HG02759 (cell line): ENCODE data around the gene CD164L2.

Experiments
- ATAC-seq: cut with Tn5 transposase; IDR thresholded peaks from one replicate; pipeline ENCODE4 v1.9.1; 2021; ENCODE audit warnings: mild to moderate bottlenecking, moderate library complexity; ENCODE audit not compliant: unreplicated experiment

The CD164L2 gene

GRCh38 chr1:27365372-27366112, 17.6 kb downstream of the CD164L2 start:
- peak; percentile 32 for ATAC-seq

DNA sequence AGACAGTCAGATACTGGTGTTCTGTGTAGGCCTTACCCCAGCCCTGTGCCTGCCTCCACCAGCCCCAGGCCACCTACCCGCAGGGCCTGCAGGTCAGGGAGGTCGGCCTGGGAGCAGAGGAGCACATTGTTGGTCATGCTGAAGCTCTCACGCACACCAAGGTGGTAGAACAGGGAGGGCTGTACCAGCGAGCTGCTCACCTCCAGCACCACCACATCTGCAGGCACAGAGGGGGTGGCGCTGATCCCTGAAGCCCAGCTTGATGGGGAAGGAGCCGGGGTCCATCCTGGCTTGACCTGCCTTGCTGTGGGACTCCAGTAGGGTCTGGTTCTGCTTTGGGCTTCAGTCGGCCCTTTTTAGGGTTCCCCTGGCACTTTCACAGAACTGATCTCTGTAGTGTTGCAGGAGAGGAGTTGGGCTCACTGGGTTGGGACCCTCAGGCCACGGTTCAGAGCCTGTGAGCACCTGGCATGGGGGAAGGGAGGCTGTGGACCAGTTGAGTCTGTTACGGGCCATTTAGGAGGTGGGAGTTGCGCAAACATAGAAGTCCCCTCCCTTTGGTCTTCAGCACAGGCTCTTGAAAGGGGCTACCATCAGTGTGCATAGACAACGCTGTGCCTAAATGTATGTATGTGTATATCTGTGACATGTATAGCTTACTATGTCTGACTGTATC, 18.3 kb downstream of the CD164L2 start:
- ATAC-seq, result no peak

- ATAC-seq, result no peak
These were observed 19.1 kb downstream of the CD164L2 start for GRCh38 chr1:27363766-27364695.

- no peak for ATAC-seq
These were observed 21.6 kb downstream of the CD164L2 start for GRCh38 chr1:27361553-27361952.

GRCh38 chr1:27361044-27361402, 22.1 kb downstream of the CD164L2 start:
- no peak for ATAC-seq

- ATAC-seq, result no peak
These were observed 22.7 kb downstream of the CD164L2 start for GRCh38 chr1:27360159-27361043.

- no peak for ATAC-seq
These were observed 23.3 kb downstream of the CD164L2 start for GRCh38 chr1:27359822-27360158.

- no peak for ATAC-seq
These were observed 24.2 kb downstream of the CD164L2 start for GRCh38 chr1:27358928-27359313.

DNA sequence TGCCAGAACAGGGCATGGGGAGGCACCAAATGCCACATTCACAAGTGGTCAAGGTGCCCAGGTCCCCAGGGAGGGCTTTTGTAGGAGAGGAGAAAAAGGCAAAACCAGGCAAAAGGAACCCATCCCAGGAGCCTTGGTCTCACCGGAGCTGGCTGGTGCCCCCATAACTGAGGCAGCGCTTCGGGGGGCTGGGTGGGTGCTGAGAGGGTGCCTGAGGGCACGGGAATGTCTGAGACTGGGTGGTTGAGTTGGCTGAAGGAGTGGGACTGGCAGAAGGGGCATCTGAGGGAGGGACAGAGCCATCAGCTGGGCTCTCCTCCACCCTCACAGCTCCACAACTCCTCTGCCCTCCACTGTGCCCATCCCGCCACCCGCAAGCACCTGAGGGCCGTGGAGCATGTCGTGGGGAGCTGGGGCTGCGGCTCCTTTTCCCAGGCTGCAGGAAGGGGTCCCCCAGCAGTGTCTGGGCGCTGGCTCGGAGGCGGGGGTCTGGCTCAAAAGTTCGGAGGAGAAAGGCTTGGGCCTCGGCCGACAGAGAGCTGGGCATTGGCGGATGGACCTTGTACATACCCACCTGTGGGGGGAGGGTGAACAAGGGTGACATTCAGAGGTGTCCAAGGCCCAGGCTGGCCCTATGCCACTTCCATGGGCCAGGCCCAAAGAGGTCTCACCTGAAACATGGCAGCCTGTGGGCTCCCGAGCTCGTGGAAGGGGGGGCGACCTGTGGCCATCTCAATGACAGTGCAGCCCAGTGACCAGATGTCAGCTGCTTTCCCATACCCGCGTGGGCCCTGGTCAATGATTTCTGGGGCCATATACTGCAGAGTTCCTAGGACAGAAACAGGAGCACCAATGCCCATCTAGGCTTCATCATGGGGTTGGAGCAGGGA, 24.9 kb downstream of the CD164L2 start:
- no peak for ATAC-seq

GRCh38 chr1:27357281-27358037, 25.7 kb downstream of the CD164L2 start:
- ATAC-seq, result no peak

- no peak for ATAC-seq
These were observed 26.4 kb downstream of the CD164L2 start for GRCh38 chr1:27356619-27357280.

GRCh38 chr1:27356277-27356618, 26.9 kb downstream of the CD164L2 start:
- no peak for ATAC-seq

DNA sequence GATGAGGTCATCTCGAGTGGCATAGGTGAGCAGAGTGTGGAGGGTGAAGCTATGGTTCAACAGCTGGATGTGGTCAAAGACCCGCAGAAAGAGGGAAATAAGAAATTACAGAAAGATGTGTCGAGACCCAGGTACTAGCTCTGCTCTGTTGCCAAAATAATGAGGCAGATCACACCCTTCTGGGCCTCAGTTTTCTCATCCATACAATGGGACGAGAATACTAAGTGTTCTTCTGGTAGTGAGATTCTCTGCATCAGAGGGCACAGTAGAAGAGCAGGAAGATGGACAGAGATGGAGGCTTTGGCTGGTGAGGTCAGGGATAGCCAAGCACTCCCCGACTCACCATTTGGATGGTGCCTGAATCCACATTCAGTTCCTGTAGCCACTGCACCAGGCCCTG, 27.4 kb downstream of the CD164L2 start:
- no peak for ATAC-seq

DNA sequence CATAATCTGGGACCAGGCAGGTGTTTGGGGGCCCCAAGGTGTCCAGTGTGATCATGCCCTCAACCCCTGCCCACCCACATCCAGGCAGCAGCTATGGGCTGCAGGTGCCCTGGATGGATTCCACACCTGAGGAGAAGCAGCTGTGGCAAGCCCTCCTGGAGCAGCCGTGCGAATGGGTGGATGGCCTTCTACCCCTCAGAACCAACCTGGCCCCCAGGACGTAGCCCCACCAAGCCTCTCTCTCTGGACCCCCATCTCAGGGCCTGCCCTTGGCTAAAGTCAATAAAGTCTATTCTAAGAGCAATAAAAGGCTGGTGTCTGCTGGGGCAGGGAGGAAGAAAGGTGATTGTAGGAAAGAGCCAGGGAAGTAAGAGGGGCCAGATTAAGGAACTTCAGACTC, 29.5 kb downstream of the CD164L2 start:
- no peak for ATAC-seq

GRCh38 chr1:27353166-27353565, 30.0 kb downstream of the CD164L2 start:
- ATAC-seq, result no peak

- no peak for ATAC-seq
These were observed 31.5 kb downstream of the CD164L2 start for GRCh38 chr1:27351541-27352107.

DNA sequence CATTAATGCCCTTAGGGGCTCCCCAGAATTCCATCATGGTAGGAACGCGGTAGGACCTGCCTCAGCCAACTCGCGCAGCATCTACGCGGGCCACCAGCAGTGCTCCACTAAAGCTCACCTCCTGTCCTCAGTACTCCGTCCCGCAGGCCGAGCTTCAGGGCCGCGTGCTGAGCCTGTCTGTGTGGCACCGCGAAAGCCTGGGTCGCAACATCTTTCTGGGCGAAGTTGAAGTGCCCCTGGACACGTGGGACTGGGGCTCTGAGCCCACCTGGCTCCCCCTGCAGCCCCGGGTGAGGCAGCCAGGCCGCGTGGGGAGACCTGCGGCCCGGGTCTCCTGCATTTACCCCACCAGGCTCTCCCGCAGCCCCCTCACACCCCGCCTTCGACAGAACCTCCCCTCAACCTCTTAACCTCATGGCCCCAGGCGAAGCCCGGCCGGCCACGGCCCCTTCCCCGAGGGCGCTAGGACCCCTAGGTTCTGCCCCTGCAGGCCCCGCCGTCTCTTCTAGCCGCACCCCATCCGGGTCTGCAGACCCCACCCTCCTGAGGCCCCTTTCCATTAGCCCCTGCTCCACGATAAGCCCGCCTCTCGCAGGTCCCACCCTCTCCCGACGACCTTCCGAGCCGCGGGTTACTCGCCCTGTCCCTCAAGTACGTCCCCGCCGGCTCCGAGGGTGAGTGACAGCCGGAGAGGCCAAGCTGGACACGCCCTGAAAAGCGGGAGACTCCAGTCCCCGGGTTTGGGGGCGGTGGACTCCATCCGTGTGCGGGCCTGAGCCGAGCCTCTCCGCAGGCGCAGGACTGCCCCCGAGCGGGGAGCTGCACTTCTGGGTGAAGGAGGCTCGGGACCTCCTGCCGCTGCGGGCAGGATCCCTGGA, 32.2 kb downstream of the CD164L2 start:
- no peak for ATAC-seq
